Activated CD4-positive, alpha-beta T cell treated with anti-CD3 and anti-CD28 coated beads, Interleukin-2, amount 10 ng/mL, durations not matched to agents 24 days and 14 days (primary cell): Measurements from ENCODE around the gene SUN1. TPM values are rescaled to one million over a fixed set of nuclear protein-coding genes. Genes with fewer than 3 reads are reported as not detected.
A peak's percentile ranks its signal among the peaks of the same experiment; 100 is the strongest.

Experiments
- DNase-seq: peaks from one replicate; pipeline ENCODE4 v3.0.0; 2022
- H3K27ac Mint-ChIP-seq: one replicate; pipeline ENCODE4 v1.8.0; 2022; ENCODE audit warnings: mild to moderate bottlenecking, mixed read lengths
- H3K27me3 Mint-ChIP-seq: one replicate; pipeline ENCODE4 v1.8.0; 2022; ENCODE audit warnings: mixed read lengths
- H3K36me3 Mint-ChIP-seq: one replicate; pipeline ENCODE4 v1.8.0; 2022; ENCODE audit warnings: low read depth, mild to moderate bottlenecking, mixed read lengths
- H3K4me1 Mint-ChIP-seq: one replicate; pipeline ENCODE4 v1.8.0; 2021; ENCODE audit warnings: mixed read lengths
- H3K4me3 Mint-ChIP-seq: one replicate; pipeline ENCODE4 v1.8.0; 2022; ENCODE audit warnings: mild to moderate bottlenecking, moderate library complexity, mixed read lengths
- H3K9me3 Mint-ChIP-seq: one replicate; pipeline ENCODE4 v1.8.0; 2021; ENCODE audit warnings: mixed read lengths
- intact Hi-C: fragments of 100-400 bp; cut with micrococcal nuclease; formaldehyde crosslinking; loops from one replicate; pipeline ENCODE4 v1.15.1; 2023
- total RNA-seq: library from RNA; stranded (reverse); gene quantifications from 2 replicates; pipeline ENCODE4 v1.2.3, GENCODE V29; 2022

The SUN1 gene, protein sequence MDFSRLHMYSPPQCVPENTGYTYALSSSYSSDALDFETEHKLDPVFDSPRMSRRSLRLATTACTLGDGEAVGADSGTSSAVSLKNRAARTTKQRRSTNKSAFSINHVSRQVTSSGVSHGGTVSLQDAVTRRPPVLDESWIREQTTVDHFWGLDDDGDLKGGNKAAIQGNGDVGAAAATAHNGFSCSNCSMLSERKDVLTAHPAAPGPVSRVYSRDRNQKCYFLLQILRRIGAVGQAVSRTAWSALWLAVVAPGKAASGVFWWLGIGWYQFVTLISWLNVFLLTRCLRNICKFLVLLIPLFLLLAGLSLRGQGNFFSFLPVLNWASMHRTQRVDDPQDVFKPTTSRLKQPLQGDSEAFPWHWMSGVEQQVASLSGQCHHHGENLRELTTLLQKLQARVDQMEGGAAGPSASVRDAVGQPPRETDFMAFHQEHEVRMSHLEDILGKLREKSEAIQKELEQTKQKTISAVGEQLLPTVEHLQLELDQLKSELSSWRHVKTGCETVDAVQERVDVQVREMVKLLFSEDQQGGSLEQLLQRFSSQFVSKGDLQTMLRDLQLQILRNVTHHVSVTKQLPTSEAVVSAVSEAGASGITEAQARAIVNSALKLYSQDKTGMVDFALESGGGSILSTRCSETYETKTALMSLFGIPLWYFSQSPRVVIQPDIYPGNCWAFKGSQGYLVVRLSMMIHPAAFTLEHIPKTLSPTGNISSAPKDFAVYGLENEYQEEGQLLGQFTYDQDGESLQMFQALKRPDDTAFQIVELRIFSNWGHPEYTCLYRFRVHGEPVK
- 85.8 and 90.3 TPM in 2 replicates for total RNA-seq

GRCh38 chr7:832167-832967 lies at the start of gene SUN1:
Gene SUN1 (plus strand): TSS chr7:832476. CDS start chr7:832525, 49 bp downstream.
- H3K27me3 Mint-ChIP-seq, result no peaks in the 10 kb centered on the region
- H3K36me3 Mint-ChIP-seq, result peaks cover 18% of the 10 kb centered on the region
- peak within 1 kb of the TSS; percentile 81 for H3K4me3 Mint-ChIP-seq
- H3K27ac Mint-ChIP-seq, result peak within 1 kb of the TSS; percentile 96
- peaks cover 36% of the 10 kb centered on the region for H3K4me1 Mint-ChIP-seq
- H3K9me3 Mint-ChIP-seq, result no peaks in the 10 kb centered on the region
- intact Hi-C loops, result loop anchor here (1.0 to 10.0 kb wide), 4 partner anchors 40 to 231 kb away; no protein-coding TSS in a partner anchor
- peak; percentile 83 for DNase-seq

DNA sequence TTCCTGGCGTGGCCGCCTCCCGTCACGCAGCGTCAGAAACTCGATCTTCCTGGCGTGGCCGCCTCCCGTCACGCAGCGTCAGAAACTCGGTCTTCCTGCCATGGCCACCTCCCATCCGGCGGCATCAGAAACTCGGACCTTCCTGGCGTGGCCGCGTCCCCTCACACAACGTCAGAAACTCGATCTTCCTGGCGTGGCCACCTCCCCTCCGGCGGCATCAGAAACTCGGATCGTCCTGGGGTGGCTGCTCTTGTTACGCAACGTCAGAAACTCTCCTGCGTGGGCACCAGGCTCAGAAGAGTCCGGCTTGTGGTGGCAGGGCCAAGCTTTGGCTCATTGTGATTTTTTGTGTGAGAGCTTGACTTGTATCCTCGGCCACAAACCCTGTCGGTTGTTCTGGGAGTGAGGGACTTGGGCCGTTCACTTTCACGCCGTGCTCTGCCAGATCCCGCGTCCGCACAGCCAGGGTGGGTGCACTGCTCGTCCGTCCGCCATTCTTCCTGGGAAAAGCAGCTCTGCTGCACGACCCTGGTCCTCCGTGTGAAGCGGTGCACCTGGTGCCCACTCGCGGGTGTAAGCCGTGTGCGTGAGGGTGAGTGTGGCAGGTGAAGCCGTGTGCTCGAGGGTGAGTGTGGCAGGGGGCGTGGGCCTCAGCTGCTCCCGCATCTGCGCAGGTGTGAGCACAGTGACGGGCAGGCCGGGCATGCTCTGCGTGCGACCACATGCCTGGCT lies 49.4 kb upstream of the SUN1 start:
- no peak for DNase-seq
- intact Hi-C loops, result loop anchor here (10.0 kb wide), 1 partner anchor 52 kb away; the partner anchor contains the start of gene SUN1
- Mint-ChIP-seq H3K9me3 (no peaks in the 10 kb centered on the region), H3K27me3 (no peaks in the 10 kb centered on the region), H3K4me1 (peaks cover 3% of the 10 kb centered on the region), H3K27ac (no peak overlapping the region), H3K4me3 (no peak overlapping the region), H3K36me3 (peaks cover 31% of the 10 kb centered on the region)

GRCh38 chr7:783556-784490 lies 48.5 kb upstream of the SUN1 start:
- intact Hi-C loops, result loop anchor here (10.0 kb wide), 1 partner anchor 51 kb away; the partner anchor contains the start of gene SUN1
- Mint-ChIP-seq H3K27ac (no peak overlapping the region), H3K36me3 (peaks cover 39% of the 10 kb centered on the region), H3K4me1 (peaks cover 3% of the 10 kb centered on the region), H3K4me3 (no peak overlapping the region), H3K9me3 (no peaks in the 10 kb centered on the region), H3K27me3 (no peaks in the 10 kb centered on the region)
- DNase-seq, result no peak

DNA sequence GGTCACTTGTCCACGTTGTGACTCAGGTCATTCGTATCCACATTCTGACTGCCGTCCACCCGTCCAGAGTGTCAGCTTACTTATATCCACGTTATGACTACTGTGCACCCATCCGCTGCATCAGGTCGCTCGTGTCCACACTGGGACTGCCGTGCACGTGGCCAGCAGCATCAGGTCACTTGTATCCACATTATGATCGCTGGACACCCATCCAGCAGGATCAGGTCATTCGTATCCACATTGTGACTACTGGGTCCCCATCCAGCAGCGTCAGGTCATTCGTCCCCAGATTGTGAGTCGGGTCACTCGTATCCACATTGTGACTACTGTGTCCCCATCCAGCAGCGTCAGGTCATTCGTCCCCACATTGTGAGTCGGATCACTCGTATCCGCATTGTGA lies 47.3 kb upstream of the SUN1 start:
- Mint-ChIP-seq H3K27ac (no peak overlapping the region), H3K4me3 (no peak overlapping the region), H3K4me1 (peaks cover 3% of the 10 kb centered on the region), H3K27me3 (no peaks in the 10 kb centered on the region), H3K9me3 (peaks cover 5% of the 10 kb centered on the region), H3K36me3 (peaks cover 44% of the 10 kb centered on the region)
- DNase-seq, result no peak
- intact Hi-C loops, result loop anchor here (10.0 kb wide), 1 partner anchor 50 kb away; the partner anchor contains the start of gene SUN1

DNA sequence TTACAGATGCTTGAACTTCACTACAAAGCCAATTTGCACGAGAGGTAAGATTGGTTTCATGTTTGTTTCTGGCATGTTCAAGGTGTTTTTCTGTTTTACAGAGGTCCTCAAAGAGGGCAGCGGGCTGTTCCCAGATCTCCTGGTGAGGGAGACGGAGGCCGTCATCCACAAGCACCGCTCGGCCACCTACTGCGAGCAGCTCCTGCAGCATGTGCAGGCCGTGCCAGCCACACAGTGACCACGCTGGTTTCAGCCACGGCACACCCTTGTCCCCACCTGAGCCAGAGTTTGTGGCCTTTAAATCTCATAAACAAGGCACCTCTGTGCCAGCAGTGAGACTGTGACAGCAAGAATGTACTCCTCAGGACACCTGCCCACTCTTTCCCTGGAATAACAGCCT lies 46.9 kb upstream of the SUN1 start:
- Mint-ChIP-seq H3K36me3 (peaks cover 44% of the 10 kb centered on the region), H3K4me1 (peaks cover 3% of the 10 kb centered on the region)

DNA sequence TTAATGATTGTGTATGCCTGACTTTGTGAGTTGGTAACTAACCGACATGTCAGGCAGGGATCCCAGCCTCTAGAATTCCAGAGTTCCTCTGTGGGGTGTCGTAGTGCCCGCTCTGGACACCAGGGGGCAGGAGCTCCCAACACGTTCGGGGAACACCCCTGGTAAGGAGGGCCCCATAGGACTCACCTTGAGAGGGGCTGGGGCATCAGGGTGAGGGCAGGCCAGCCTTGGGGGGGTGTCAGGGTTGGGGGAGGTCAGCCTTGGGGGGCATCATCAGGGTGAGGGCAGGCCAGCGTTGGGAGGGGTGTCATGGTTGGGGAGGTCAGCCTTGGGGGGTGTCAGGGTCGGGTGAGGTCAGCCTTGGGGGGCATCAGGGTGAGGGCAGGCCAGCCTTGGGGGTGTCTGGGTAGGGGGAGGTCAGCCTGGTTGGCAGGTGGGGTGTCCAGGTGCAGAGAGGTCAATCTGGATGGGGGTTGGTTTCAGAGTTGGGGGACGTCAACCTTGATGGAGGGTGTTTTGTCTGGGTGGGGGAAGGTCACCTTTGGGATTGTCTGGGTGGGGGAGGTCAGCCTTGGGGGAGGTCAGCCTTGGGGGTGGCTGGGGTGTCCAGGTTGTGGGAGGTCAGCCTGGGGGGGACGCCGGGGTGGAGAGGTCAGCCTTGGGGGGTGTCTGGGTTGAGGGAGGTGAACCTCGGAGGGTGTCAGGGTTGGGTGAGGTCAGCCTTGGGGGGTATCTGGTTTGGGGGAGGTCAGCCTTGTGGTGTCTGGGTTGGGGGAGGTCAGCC lies 45.6 kb upstream of the SUN1 start:
- Mint-ChIP-seq H3K4me3 (no peak overlapping the region), H3K36me3 (peaks cover 41% of the 10 kb centered on the region), H3K4me1 (peaks cover 3% of the 10 kb centered on the region), H3K9me3 (peaks cover 5% of the 10 kb centered on the region), H3K27ac (no peak overlapping the region), H3K27me3 (no peaks in the 10 kb centered on the region)
- peak; percentile 90 for DNase-seq
- intact Hi-C loops, result loop anchor here (1.0 to 10.0 kb wide), 2 partner anchors 48 to 87 kb away; partner anchors contain the start of gene SUN1

More for the DNA sequence above, 46.9 kb upstream of the SUN1 start:
- H3K4me3 Mint-ChIP-seq, result no peak overlapping the region
- no peaks in the 10 kb centered on the region for H3K27me3 Mint-ChIP-seq
- peaks cover 5% of the 10 kb centered on the region for H3K9me3 Mint-ChIP-seq
- intact Hi-C loops, result loop anchor here (10.0 kb wide), 1 partner anchor 49 kb away; the partner anchor contains the start of gene SUN1
- DNase-seq, result no peak
- H3K27ac Mint-ChIP-seq, result no peak overlapping the region

DNA sequence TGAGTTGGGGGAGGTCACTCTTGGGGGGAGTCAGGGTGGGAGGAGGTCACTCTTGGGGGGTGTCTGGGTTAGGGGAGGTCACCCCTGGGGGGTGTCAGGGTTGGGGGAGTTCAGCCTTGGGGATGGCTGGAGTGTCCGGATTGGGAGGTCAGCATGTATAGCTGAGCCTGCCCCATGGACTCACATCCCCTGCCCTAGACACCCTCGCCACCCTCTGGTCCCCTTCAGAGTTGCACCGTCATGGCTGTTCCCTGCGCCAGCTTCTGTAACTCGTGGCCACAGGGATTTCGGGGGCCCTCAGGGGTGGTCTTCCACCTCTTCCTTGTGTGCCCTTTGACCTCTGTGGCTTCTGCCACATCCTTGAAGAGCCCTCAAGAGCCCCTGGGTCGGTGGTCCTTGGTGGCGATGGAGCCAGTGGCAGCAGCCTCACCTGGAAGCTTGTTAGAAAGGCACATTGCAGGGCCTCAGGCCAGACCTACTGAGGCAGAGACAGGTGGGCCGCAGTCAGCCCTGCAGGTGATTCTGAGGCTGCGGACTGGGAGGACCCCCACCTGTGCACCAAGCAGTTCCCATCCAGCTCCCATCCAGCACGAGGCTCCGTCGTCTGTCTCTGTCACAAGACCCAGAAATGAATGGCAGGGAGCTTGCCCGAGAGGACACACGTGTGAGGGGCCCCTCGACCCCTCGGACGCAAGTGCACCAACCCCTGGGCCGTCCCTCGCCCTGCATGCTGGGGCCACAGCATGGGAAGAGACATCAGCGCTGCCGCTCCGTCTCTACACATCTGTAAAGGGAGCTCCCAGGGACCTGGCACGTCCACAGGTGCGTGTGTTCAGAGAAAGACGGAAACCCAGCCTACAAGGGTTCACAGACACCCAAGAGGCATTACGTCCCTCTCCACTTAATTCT lies 44.7 kb upstream of the SUN1 start:
- Mint-ChIP-seq H3K27ac (no peak overlapping the region), H3K9me3 (peaks cover 5% of the 10 kb centered on the region), H3K27me3 (no peaks in the 10 kb centered on the region), H3K36me3 (peaks cover 36% of the 10 kb centered on the region), H3K4me1 (peaks cover 3% of the 10 kb centered on the region), H3K4me3 (no peak overlapping the region)
- no peak for DNase-seq
- intact Hi-C loops, result loop anchor here (10.0 kb wide), 1 partner anchor 47 kb away; the partner anchor contains the start of gene SUN1

GRCh38 chr7:791519-791918 lies 40.8 kb upstream of the SUN1 start:
- intact Hi-C loops, result no loop called here
- Mint-ChIP-seq H3K4me3 (no peak overlapping the region), H3K4me1 (no peaks in the 10 kb centered on the region), H3K27me3 (no peaks in the 10 kb centered on the region), H3K27ac (no peak overlapping the region), H3K36me3 (peaks cover 16% of the 10 kb centered on the region), H3K9me3 (peaks cover 5% of the 10 kb centered on the region)
- DNase-seq, result no peak

GRCh38 chr7:794207-794606 lies 38.1 kb upstream of the SUN1 start:
- DNase-seq, result no peak
- peaks cover 3% of the 10 kb centered on the region for H3K36me3 Mint-ChIP-seq
- peaks cover 2% of the 10 kb centered on the region for H3K9me3 Mint-ChIP-seq
- no peak overlapping the region for H3K27ac Mint-ChIP-seq
- no peaks in the 10 kb centered on the region for H3K4me1 Mint-ChIP-seq
- no peak overlapping the region for H3K4me3 Mint-ChIP-seq
- intact Hi-C loops, result no loop called here
- H3K27me3 Mint-ChIP-seq, result no peaks in the 10 kb centered on the region

DNA sequence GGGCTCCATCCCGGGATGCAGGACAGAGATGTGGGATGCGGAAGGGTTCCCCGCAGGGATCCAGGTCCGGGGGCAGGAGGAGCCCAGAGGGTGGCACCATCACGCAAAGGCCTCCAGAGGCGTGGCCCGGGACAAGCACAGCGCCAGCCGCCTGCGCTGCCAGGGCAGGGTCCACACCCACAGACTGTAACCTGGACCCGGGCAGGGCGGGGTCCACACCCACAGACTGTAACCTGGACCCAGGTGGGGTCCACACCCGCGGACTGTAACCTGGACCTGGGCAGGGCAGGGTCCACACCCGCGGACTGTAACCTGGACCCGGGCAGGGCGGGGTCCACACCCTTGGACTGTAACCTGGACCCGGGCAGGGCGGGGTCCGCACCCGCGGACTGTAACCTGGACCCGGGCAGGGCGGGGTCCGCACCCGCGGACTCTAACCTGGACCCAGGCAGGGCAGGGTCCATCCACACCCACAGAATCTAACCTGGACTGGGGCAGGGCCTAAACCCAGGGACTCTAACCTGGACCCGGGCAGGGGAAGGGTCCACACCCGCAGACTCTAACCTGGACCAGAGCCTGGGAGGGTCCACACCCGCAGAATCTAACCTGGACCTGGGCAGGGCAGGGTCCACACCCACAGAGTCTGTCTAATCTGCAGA lies 37.5 kb upstream of the SUN1 start:
- no peak overlapping the region for H3K27ac Mint-ChIP-seq
- no peaks in the 10 kb centered on the region for H3K9me3 Mint-ChIP-seq
- no peaks in the 10 kb centered on the region for H3K36me3 Mint-ChIP-seq
- intact Hi-C loops, result no loop called here
- DNase-seq, result no peak
- H3K4me1 Mint-ChIP-seq, result no peaks in the 10 kb centered on the region
- H3K4me3 Mint-ChIP-seq, result no peak overlapping the region
- no peaks in the 10 kb centered on the region for H3K27me3 Mint-ChIP-seq
